GM23338 (cell line): ENCODE measurements around the gene PFKP. TPM values are rescaled to one million over a fixed set of nuclear protein-coding genes. Genes with fewer than 3 reads are reported as not detected.

ENCODE experiments used
- ATAC-seq: fragments of 200-7000 bp; cut with Tn5 transposase; 3 replicates; pipeline ENCODE4 v1.9.1; 2020
- DNase-seq: peaks from one replicate; pipeline ENCODE4 v3.0.0-alpha.2; 2015; ENCODE audit warnings: low spot score
- H2AFZ ChIP-seq: fragments of 200-600 bp; sonication (generic); 2 replicates; pipeline ENCODE4 v1.8.0; 2016; ENCODE audit warnings: antibody characterized with exemption, mild to moderate bottlenecking, moderate library complexity
- H3F3A ChIP-seq: fragments of 200-600 bp; sonication (generic); replicated peaks from 2 replicates; pipeline ENCODE4 v1.8.0; 2017; ENCODE audit warnings: antibody characterized with exemption, mixed run types, low read depth
- H3K27ac ChIP-seq: fragments of 200-600 bp; sonication (generic); 2 replicates; pipeline ENCODE4 v1.6.1; 2016; ENCODE audit warnings: low read depth
- H3K27me3 ChIP-seq: fragments of 200-600 bp; sonication (generic); 2 replicates; pipeline ENCODE4 v1.8.0; 2016; ENCODE audit warnings: mild to moderate bottlenecking, mixed run types, moderate library complexity; ENCODE audit not compliant: insufficient read depth
- H3K36me3 ChIP-seq: fragments of 200-600 bp; sonication (generic); 2 replicates; pipeline ENCODE4 v1.8.0; 2016; ENCODE audit warnings: mild to moderate bottlenecking; ENCODE audit not compliant: insufficient read depth
- H3K4me1 ChIP-seq: fragments of 200-600 bp; sonication (generic); 2 replicates; pipeline ENCODE4 v1.8.0; 2016; ENCODE audit warnings: mild to moderate bottlenecking, moderate library complexity; ENCODE audit not compliant: insufficient read depth
- H3K4me2 ChIP-seq: fragments of 200-600 bp; sonication (generic); 2 replicates; pipeline ENCODE4 v1.7.1; 2017; ENCODE audit warnings: mixed run types
- H3K4me3 ChIP-seq: fragments of 200-600 bp; sonication (generic); 2 replicates; pipeline ENCODE4 v1.6.1; 2016; ENCODE audit warnings: mixed run types
- H3K79me2 ChIP-seq: fragments of 200-600 bp; sonication (generic); replicated peaks from 2 replicates; pipeline ENCODE4 v1.8.0; 2017; ENCODE audit warnings: mild to moderate bottlenecking; ENCODE audit not compliant: insufficient read depth
- H3K9me2 ChIP-seq: fragments of 200-600 bp; sonication (generic); 2 replicates; pipeline ENCODE4 v1.8.0; 2017; ENCODE audit not compliant: insufficient read depth
- H4K20me1 ChIP-seq: fragments of 200-600 bp; sonication (generic); replicated peaks from 2 replicates; pipeline ENCODE4 v1.8.0; 2017; ENCODE audit warnings: mild to moderate bottlenecking; ENCODE audit not compliant: insufficient read depth
- H3K27ac Mint-ChIP-seq: 2 replicates; pipeline ENCODE4 v1.8.0; 2020; ENCODE audit warnings: inconsistent platforms, mild to moderate bottlenecking, moderate library complexity, mixed read lengths
- H3K27me3 Mint-ChIP-seq: 3 replicates; pipeline ENCODE4 v1.8.0; 2022; ENCODE audit warnings: low read depth, mild to moderate bottlenecking, moderate library complexity, mixed read lengths, inconsistent platforms; ENCODE audit not compliant: insufficient read depth, poor library complexity
- H3K36me3 Mint-ChIP-seq: 3 replicates; pipeline ENCODE4 v1.8.0; 2021; ENCODE audit warnings: low read depth, mild to moderate bottlenecking, inconsistent platforms, moderate library complexity, mixed read lengths
- H3K4me1 Mint-ChIP-seq: 3 replicates; pipeline ENCODE4 v1.8.0; 2020; ENCODE audit warnings: mild to moderate bottlenecking, inconsistent platforms, mixed read lengths
- H3K4me3 Mint-ChIP-seq: 3 replicates; pipeline ENCODE4 v1.8.0; 2021; ENCODE audit warnings: moderate library complexity, mild to moderate bottlenecking, inconsistent platforms, mixed read lengths
- H3K9me3 Mint-ChIP-seq: 3 replicates; pipeline ENCODE4 v1.8.0; 2020; ENCODE audit warnings: moderate library complexity, mild to moderate bottlenecking, inconsistent platforms, mixed read lengths
- CREB1 ChIP-seq: fragments of 250-450 bp; sonication (Bioruptor Pico); IDR thresholded peaks from 2 replicates; pipeline ENCODE4 v1.5.0; 2020; ENCODE audit warnings: low read depth, mild to moderate bottlenecking, moderate library complexity
- EZH2phosphoT487 ChIP-seq: fragments of 200-600 bp; sonication (generic); IDR thresholded peaks from one replicate; pipeline ENCODE4 v1.8.1; 2018; ENCODE audit warnings: antibody characterized with exemption; ENCODE audit not compliant: unreplicated experiment
- JUNB ChIP-seq: IDR thresholded peaks from one replicate; pipeline ENCODE4 v1.6.1; 2016; ENCODE audit warnings: antibody characterized with exemption; ENCODE audit not compliant: unreplicated experiment
- NANOG ChIP-seq: IDR thresholded peaks from 2 replicates; pipeline ENCODE4 v1.6.1; 2016; ENCODE audit warnings: antibody characterized with exemption, borderline replicate concordance
- POLR2AphosphoS5 ChIP-seq: IDR thresholded peaks from 2 replicates; pipeline ENCODE4 v1.6.1; 2016; ENCODE audit warnings: antibody characterized with exemption, low read depth
- STAT1 ChIP-seq: IDR thresholded peaks from one replicate; pipeline ENCODE4 v1.6.1; 2016; ENCODE audit warnings: antibody characterized with exemption; ENCODE audit not compliant: unreplicated experiment
- ZNF114 ChIP-seq: fragments of 250-450 bp; sonication (Bioruptor Pico); IDR thresholded peaks from 2 replicates; pipeline ENCODE4 v1.5.0; 2020; ENCODE audit warnings: mild to moderate bottlenecking, moderate library complexity
- ZNF331 ChIP-seq: fragments of 250-450 bp; sonication (Bioruptor Pico); IDR thresholded peaks from 2 replicates; pipeline ENCODE4 v1.5.0; 2020; ENCODE audit warnings: low read depth, mild to moderate bottlenecking, moderate library complexity
- polyA plus RNA-seq: library from polyadenylated mRNA; unstranded; fragments of >200 nt; fragmentation: Nextera tagmentation; extraction: Ambion mirVana; gene quantifications from 2 replicates; pipeline ENCODE4 v1.2.1, GENCODE V29; 2016
- total RNA-seq: library from RNA; depleted of rRNA; stranded (reverse); fragments of >200 nt; shearing (Covaris generic); gene quantifications from 2 replicates; pipeline ENCODE4 v1.2.3, GENCODE V29; 2014
- TF ChIP-seq, protein P1 (sequence below): fragments of 250-450 bp; sonication (Bioruptor Pico); IDR thresholded peaks from 2 replicates; pipeline ENCODE4 v1.5.0; 2020; ENCODE audit warnings: mild to moderate bottlenecking, moderate library complexity
- TF ChIP-seq, protein P2 (sequence below): IDR thresholded peaks from one replicate; pipeline ENCODE4 v1.6.1; 2018; ENCODE audit warnings: antibody characterized with exemption; ENCODE audit not compliant: unreplicated experiment
- TF ChIP-seq, protein P3 (sequence below): IDR thresholded peaks from 2 replicates; pipeline ENCODE4 v1.6.1; 2016; ENCODE audit warnings: antibody characterized with exemption

PFKP gene
- total and polyA plus RNA-seq, 2 experiments from 2014 or later: 56.3 to 120 TPM

DNA sequence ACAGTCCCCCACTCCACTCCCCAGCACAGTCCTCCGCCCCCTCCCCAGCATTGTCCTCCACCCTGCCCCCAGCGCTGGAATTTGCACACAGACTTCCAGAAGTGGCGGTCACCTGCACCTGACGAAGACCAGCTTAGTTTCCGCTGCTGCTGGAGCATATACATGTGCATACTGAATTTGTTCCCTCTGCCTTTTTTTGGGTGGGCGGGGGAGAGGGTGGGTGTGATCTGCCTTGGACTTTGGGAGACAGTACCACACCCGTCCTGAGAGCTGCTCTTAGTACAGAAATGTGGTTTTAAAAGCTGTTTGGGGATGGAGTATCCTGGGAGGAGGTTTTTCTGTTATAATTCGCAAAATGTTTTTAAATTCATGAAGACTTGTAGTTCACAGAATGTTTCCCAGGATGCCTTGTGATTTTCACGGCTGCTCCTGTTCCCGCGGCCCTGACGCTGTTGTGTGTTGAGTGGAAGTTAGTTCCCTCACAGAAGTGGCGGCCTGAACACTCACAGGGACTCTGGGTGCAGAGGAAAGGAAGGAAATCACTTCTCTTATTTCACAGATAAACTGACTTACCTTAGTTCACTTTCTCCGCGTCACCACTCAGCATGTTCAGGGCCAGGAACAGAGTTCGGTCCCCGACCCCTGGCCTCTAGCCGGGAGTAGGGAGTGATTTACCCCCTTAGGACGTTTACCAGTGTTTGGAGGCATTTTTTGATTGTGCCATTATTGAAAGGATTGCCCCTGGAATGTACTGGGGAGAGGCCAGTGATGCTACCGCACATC, 18.6 kb downstream of the PFKP start:
- H3K27ac ChIP-seq: no peak overlapping the region
- peaks cover 86% of the 10 kb centered on the region for H3K79me2 ChIP-seq

More for the DNA sequence above, 18.6 kb downstream of the PFKP start:
- peaks cover 10% of the 10 kb centered on the region for H3K27me3 Mint-ChIP-seq
- no peak overlapping the region for H3K4me3 Mint-ChIP-seq
- no peak overlapping the region for H3K4me3 ChIP-seq
- peaks cover 21% of the 10 kb centered on the region for H3K4me1 Mint-ChIP-seq
- H3K4me1 ChIP-seq: peaks cover 6% of the 10 kb centered on the region; the same call in 1 of the 2 replicates
- H3K9me2 ChIP-seq: no peaks in the 10 kb centered on the region
- H3K9me3 Mint-ChIP-seq: no peaks in the 10 kb centered on the region
- H3K27me3 ChIP-seq: no peaks in the 10 kb centered on the region
- H3K27ac Mint-ChIP-seq: peak overlapping the region; percentile 87
- H3K4me2 ChIP-seq: no peak overlapping the region
- H4K20me1 ChIP-seq: peaks cover 28% of the 10 kb centered on the region
- DNase-seq: no peak
- H3K36me3 Mint-ChIP-seq: peaks cover 37% of the 10 kb centered on the region
- TF ChIP-seq, protein P1, sequence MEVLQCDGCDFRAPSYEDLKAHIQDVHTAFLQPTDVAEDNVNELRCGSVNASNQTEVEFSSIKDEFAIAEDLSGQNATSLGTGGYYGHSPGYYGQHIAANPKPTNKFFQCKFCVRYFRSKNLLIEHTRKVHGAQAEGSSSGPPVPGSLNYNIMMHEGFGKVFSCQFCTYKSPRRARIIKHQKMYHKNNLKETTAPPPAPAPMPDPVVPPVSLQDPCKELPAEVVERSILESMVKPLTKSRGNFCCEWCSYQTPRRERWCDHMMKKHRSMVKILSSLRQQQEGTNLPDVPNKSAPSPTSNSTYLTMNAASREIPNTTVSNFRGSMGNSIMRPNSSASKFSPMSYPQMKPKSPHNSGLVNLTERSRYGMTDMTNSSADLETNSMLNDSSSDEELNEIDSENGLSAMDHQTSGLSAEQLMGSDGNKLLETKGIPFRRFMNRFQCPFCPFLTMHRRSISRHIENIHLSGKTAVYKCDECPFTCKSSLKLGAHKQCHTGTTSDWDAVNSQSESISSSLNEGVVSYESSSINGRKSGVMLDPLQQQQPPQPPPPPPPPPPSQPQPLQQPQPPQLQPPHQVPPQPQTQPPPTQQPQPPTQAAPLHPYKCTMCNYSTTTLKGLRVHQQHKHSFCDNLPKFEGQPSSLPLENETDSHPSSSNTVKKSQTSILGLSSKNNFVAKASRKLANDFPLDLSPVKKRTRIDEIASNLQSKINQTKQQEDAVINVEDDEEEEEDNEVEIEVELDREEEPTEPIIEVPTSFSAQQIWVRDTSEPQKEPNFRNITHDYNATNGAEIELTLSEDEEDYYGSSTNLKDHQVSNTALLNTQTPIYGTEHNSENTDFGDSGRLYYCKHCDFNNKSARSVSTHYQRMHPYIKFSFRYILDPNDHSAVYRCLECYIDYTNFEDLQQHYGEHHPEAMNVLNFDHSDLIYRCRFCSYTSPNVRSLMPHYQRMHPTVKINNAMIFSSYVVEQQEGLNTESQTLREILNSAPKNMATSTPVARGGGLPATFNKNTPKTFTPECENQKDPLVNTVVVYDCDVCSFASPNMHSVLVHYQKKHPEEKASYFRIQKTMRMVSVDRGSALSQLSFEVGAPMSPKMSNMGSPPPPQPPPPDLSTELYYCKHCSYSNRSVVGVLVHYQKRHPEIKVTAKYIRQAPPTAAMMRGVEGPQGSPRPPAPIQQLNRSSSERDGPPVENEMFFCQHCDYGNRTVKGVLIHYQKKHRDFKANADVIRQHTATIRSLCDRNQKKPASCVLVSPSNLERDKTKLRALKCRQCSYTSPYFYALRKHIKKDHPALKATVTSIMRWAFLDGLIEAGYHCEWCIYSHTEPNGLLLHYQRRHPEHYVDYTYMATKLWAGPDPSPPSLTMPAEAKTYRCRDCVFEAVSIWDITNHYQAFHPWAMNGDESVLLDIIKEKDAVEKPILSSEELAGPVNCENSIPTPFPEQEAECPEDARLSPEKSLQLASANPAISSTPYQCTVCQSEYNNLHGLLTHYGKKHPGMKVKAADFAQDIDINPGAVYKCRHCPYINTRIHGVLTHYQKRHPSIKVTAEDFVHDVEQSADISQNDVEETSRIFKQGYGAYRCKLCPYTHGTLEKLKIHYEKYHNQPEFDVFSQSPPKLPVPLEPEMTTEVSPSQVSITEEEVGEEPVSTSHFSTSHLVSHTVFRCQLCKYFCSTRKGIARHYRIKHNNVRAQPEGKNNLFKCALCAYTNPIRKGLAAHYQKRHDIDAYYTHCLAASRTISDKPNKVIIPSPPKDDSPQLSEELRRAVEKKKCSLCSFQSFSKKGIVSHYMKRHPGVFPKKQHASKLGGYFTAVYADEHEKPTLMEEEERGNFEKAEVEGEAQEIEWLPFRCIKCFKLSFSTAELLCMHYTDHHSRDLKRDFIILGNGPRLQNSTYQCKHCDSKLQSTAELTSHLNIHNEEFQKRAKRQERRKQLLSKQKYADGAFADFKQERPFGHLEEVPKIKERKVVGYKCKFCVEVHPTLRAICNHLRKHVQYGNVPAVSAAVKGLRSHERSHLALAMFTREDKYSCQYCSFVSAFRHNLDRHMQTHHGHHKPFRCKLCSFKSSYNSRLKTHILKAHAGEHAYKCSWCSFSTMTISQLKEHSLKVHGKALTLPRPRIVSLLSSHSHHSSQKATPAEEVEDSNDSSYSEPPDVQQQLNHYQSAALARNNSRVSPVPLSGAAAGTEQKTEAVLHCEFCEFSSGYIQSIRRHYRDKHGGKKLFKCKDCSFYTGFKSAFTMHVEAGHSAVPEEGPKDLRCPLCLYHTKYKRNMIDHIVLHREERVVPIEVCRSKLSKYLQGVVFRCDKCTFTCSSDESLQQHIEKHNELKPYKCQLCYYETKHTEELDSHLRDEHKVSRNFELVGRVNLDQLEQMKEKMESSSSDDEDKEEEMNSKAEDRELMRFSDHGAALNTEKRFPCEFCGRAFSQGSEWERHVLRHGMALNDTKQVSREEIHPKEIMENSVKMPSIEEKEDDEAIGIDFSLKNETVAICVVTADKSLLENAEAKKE (CRISPR knock-in tag): no peak
- TF ChIP-seq, protein P2, sequence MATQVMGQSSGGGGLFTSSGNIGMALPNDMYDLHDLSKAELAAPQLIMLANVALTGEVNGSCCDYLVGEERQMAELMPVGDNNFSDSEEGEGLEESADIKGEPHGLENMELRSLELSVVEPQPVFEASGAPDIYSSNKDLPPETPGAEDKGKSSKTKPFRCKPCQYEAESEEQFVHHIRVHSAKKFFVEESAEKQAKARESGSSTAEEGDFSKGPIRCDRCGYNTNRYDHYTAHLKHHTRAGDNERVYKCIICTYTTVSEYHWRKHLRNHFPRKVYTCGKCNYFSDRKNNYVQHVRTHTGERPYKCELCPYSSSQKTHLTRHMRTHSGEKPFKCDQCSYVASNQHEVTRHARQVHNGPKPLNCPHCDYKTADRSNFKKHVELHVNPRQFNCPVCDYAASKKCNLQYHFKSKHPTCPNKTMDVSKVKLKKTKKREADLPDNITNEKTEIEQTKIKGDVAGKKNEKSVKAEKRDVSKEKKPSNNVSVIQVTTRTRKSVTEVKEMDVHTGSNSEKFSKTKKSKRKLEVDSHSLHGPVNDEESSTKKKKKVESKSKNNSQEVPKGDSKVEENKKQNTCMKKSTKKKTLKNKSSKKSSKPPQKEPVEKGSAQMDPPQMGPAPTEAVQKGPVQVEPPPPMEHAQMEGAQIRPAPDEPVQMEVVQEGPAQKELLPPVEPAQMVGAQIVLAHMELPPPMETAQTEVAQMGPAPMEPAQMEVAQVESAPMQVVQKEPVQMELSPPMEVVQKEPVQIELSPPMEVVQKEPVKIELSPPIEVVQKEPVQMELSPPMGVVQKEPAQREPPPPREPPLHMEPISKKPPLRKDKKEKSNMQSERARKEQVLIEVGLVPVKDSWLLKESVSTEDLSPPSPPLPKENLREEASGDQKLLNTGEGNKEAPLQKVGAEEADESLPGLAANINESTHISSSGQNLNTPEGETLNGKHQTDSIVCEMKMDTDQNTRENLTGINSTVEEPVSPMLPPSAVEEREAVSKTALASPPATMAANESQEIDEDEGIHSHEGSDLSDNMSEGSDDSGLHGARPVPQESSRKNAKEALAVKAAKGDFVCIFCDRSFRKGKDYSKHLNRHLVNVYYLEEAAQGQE: no peak
- TF ChIP-seq JUNB (no peak), ZNF114 (no peak), ZNF331 (CRISPR knock-in tag) (no peak), NANOG (no peak), CREB1 (CRISPR knock-in tag) (no peak), POLR2AphosphoS5 (no peak), EZH2phosphoT487 (no peak), STAT1 (no peak)
- TF ChIP-seq, protein P3, sequence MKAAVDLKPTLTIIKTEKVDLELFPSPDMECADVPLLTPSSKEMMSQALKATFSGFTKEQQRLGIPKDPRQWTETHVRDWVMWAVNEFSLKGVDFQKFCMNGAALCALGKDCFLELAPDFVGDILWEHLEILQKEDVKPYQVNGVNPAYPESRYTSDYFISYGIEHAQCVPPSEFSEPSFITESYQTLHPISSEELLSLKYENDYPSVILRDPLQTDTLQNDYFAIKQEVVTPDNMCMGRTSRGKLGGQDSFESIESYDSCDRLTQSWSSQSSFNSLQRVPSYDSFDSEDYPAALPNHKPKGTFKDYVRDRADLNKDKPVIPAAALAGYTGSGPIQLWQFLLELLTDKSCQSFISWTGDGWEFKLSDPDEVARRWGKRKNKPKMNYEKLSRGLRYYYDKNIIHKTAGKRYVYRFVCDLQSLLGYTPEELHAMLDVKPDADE: no peak
- H2AFZ ChIP-seq: no peak overlapping the region
- H3K36me3 ChIP-seq: peaks cover 9% of the 10 kb centered on the region; the same call in 1 of the 2 replicates
- no peaks in the 10 kb centered on the region for H3F3A ChIP-seq
- no peak for ATAC-seq
